H9 (cell line): ENCODE measurements around the gene FMN1. TPM values are rescaled to one million over a fixed set of nuclear protein-coding genes. Genes with fewer than 3 reads are reported as not detected.

Experiments used
- DNase-seq: peaks from one replicate; pipeline ENCODE4 v3.0.0-alpha.2; 2017
- H2AFZ ChIP-seq: one replicate; pipeline ENCODE4 v1.6.1; 2013; ENCODE audit warnings: mild to moderate bottlenecking, low read length, control low read depth, moderate library complexity
- H2AK5ac ChIP-seq: 2 replicates; pipeline ENCODE4 v1.6.1; 2013; ENCODE audit warnings: low read length, control low read depth, mixed read lengths; ENCODE audit not compliant: insufficient read length
- H2BK120ac ChIP-seq: one replicate; pipeline ENCODE4 v1.6.1; 2013; ENCODE audit warnings: low read depth, mild to moderate bottlenecking, low read length, control low read depth, inconsistent platforms; ENCODE audit not compliant: poor library complexity, severe bottlenecking
- H2BK12ac ChIP-seq: 2 replicates; pipeline ENCODE4 v1.6.1; 2013; ENCODE audit warnings: low read length, control low read depth, mixed read lengths, low read depth; ENCODE audit not compliant: insufficient read length
- H2BK15ac ChIP-seq: 2 replicates; pipeline ENCODE4 v1.6.1; 2013; ENCODE audit warnings: low read depth, low read length, control low read depth
- H2BK20ac ChIP-seq: one replicate; pipeline ENCODE4 v1.6.1; 2013; ENCODE audit warnings: low read depth, mild to moderate bottlenecking, low read length, control low read depth, inconsistent platforms; ENCODE audit not compliant: poor library complexity, severe bottlenecking
- H2BK5ac ChIP-seq: 2 replicates; pipeline ENCODE4 v1.6.1; 2013; ENCODE audit warnings: low read length, control low read depth, mixed read lengths; ENCODE audit not compliant: insufficient read length
- H3K14ac ChIP-seq: 2 replicates; pipeline ENCODE4 v1.6.1; 2013; ENCODE audit warnings: low read length, control low read depth; ENCODE audit not compliant: insufficient read depth
- H3K18ac ChIP-seq: 2 replicates; pipeline ENCODE4 v1.6.1; 2013; ENCODE audit warnings: low read depth, mild to moderate bottlenecking, mixed read lengths, low read length, control low read depth; ENCODE audit not compliant: insufficient read length
- H3K23ac ChIP-seq: 2 replicates; pipeline ENCODE4 v1.6.1; 2013; ENCODE audit warnings: low read length, control low read depth, mixed read lengths, low read depth; ENCODE audit not compliant: insufficient read length
- H3K23me2 ChIP-seq: 2 replicates; pipeline ENCODE4 v1.6.1; 2013; ENCODE audit warnings: low read depth, mild to moderate bottlenecking, mixed read lengths, low read length, control low read depth; ENCODE audit not compliant: insufficient read length, poor library complexity, severe bottlenecking
- H3K27ac ChIP-seq: 2 replicates; pipeline ENCODE4 v1.5.1; 2013; ENCODE audit warnings: low read length, control low read depth, mixed read lengths, low read depth; ENCODE audit not compliant: insufficient read length
- H3K27me3 ChIP-seq: 2 replicates; pipeline ENCODE4 v1.6.1; 2013; ENCODE audit warnings: low read length, control low read depth, inconsistent platforms; ENCODE audit not compliant: insufficient read depth
- H3K4ac ChIP-seq: 2 replicates; pipeline ENCODE4 v1.6.1; 2013; ENCODE audit warnings: low read depth, mild to moderate bottlenecking, control low read depth, inconsistent platforms, low read length, moderate library complexity
- H3K4me1 ChIP-seq: 2 replicates; pipeline ENCODE4 v1.6.1; 2013; ENCODE audit warnings: low read length, control low read depth, inconsistent platforms; ENCODE audit not compliant: insufficient read depth
- H3K4me2 ChIP-seq: 2 replicates; pipeline ENCODE4 v1.6.1; 2013; ENCODE audit warnings: low read length, control low read depth, mixed read lengths; ENCODE audit not compliant: insufficient read length, insufficient read depth
- H3K56ac ChIP-seq: 2 replicates; pipeline ENCODE4 v1.6.1; 2013; ENCODE audit warnings: low read depth, mild to moderate bottlenecking, mixed read lengths, low read length, control low read depth; ENCODE audit not compliant: insufficient read length
- H3K79me1 ChIP-seq: 2 replicates; pipeline ENCODE4 v1.6.1; 2013; ENCODE audit warnings: low read depth, mild to moderate bottlenecking, moderate library complexity, low read length, control low read depth, inconsistent platforms; ENCODE audit not compliant: insufficient read depth, poor library complexity, severe bottlenecking
- H3K79me2 ChIP-seq: 2 replicates; pipeline ENCODE4 v1.6.1; 2013; ENCODE audit warnings: low read length, control low read depth, inconsistent platforms; ENCODE audit not compliant: insufficient read depth
- H3K9ac ChIP-seq: 2 replicates; pipeline ENCODE4 v1.6.1; 2013; ENCODE audit warnings: low read length, control low read depth, mixed read lengths; ENCODE audit not compliant: insufficient read length; ENCODE audit errors: extremely low read depth
- H3K9me3 ChIP-seq: one replicate; pipeline ENCODE4 v1.6.1; 2013; ENCODE audit warnings: low read depth, low read length, inconsistent platforms; ENCODE audit not compliant: control insufficient read depth
- H3T11ph ChIP-seq: one replicate; pipeline ENCODE4 v1.6.1; 2013; ENCODE audit warnings: mild to moderate bottlenecking, low read length, control low read depth, inconsistent platforms
- H4K20me1 ChIP-seq: one replicate; pipeline ENCODE4 v1.6.1; 2013; ENCODE audit not compliant: control insufficient read depth, insufficient read length, insufficient read depth
- H4K5ac ChIP-seq: 2 replicates; pipeline ENCODE4 v1.6.1; 2013; ENCODE audit warnings: low read depth, mild to moderate bottlenecking, mixed read lengths, low read length, control low read depth; ENCODE audit not compliant: insufficient read length
- H4K8ac ChIP-seq: replicated peaks from 2 replicates; pipeline ENCODE4 v1.6.1; 2013; ENCODE audit warnings: low read length, control low read depth, mixed read lengths, low read depth; ENCODE audit not compliant: insufficient read length
- H4K91ac ChIP-seq: 2 replicates; pipeline ENCODE4 v1.6.1; 2013; ENCODE audit warnings: low read depth, mild to moderate bottlenecking, moderate library complexity, mixed read lengths, low read length, control low read depth; ENCODE audit not compliant: insufficient read length
- H3K27ac Mint-ChIP-seq, 3 experiments: 2 replicates in 2 of 3; 3 replicates in 1 of 3; pipeline ENCODE4 v1.8.0; 2020 to 2021; ENCODE audit warnings: mixed read lengths in 3 of 3, mild to moderate bottlenecking in 1 of 3, moderate library complexity in 1 of 3
- H3K27me3 Mint-ChIP-seq: 2 replicates; pipeline ENCODE4 v1.8.0; 2021; ENCODE audit warnings: low read depth, mild to moderate bottlenecking, moderate library complexity, mixed read lengths
- H3K36me3 Mint-ChIP-seq, 3 experiments: 2 replicates in 2 of 3; 3 replicates in 1 of 3; pipeline ENCODE4 v1.8.0; 2020 to 2021; ENCODE audit warnings: low read depth in 3 of 3, mixed read lengths in 3 of 3; ENCODE audit not compliant: insufficient read depth in 1 of 3
- H3K4me1 Mint-ChIP-seq, 2 experiments: 2 replicates each; pipeline ENCODE4 v1.8.0; 2020; ENCODE audit warnings: mixed read lengths in 2 of 2
- H3K4me3 Mint-ChIP-seq, 2 experiments: 2 replicates in 1 of 2; 3 replicates in 1 of 2; pipeline ENCODE4 v1.8.0; 2020 to 2021; ENCODE audit warnings: mild to moderate bottlenecking in 2 of 2, mixed read lengths in 2 of 2, moderate library complexity in 1 of 2
- H3K9me3 Mint-ChIP-seq, 2 experiments: 2 replicates in 1 of 2; 3 replicates in 1 of 2; pipeline ENCODE4 v1.8.0; 2020; ENCODE audit warnings: mild to moderate bottlenecking in 2 of 2, mixed read lengths in 2 of 2, moderate library complexity in 1 of 2
- WGBS: extraction: QIAGEN DNeasy Blood & Tissue Kit; methylation state at CpG from one replicate; pipeline ENCODE4 v1.1.7; 2013; ENCODE audit warnings: missing lambda C conversion rate, low lambda C conversion rate, mixed read lengths; ENCODE audit not compliant: insufficient read length; ENCODE audit errors: extremely low coverage; 5-methylcytosine and 5-hydroxymethylcytosine counted together
- total RNA-seq: library from RNA; stranded (reverse); gene quantifications from 2 replicates; pipeline ENCODE4 v1.2.1, GENCODE V29; 2021
- TF ChIP-seq, protein P1 (sequence below): fragments of 200-600 bp; sonication (generic); conservative IDR thresholded peaks from 3 replicates; pipeline ENCODE4 v1.8.0; 2021; ENCODE audit warnings: antibody characterized with exemption, mild to moderate bottlenecking

FMN1 gene
- total RNA-seq, 1 experiment from 2014 or later: 1.9 TPM

DNA sequence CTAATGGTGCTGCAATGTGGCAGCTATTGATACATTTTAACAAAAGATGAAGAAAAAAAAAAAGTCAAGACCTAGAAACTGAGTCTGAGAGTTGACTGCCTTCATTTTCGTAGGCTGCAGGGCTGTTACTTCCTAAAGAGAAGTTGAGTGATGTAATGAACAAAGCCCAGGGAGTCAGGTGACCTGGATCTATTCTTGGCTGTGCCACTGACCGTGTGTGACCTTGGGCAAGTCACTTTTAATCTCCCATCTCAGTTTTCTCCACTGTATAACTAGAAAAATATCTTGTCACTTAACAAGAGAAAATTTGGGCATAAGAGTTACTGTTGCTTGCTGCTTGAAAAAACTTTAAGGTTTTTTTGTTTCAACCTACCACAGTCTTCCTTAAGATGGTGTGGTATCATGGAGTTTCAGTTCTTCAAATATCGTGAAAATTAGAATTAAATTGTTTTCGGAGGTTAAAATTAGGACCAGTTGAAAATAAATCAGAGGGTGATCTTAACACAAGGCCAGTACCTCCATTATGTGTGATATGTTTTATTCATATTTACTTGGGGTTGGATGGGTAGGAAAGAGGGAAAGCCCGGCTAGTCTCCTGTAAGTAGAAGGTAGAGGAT lies 5.8 kb downstream of the FMN1 start:
- Mint-ChIP-seq H3K4me1 (peaks cover 12 to 20% of the 10 kb centered on the region in 2 experiments), H3K27ac (no peak overlapping the region), H3K4me3 (no peak overlapping the region), H3K9me3 (no peaks in the 10 kb centered on the region), H3K36me3 (no peaks in the 10 kb centered on the region), H3K27me3 (peaks cover 6% of the 10 kb centered on the region)
- WGBS: no CpG with 5 or more reads among the region's 5 CpGs
- DNase-seq: no peak
- H4K20me1 ChIP-seq: no peaks in the 10 kb centered on the region
- H2BK15ac ChIP-seq: no peak overlapping the region
- no peak overlapping the region for H2BK120ac ChIP-seq
- no peak overlapping the region for H2AK5ac ChIP-seq
- no peak overlapping the region for H3K56ac ChIP-seq
- no peak overlapping the region for H3K18ac ChIP-seq
- no peaks in the 10 kb centered on the region for H3K79me1 ChIP-seq
- no peak overlapping the region for H4K5ac ChIP-seq
- no peak overlapping the region for H3K27ac ChIP-seq
- no peaks in the 10 kb centered on the region for H3K27me3 ChIP-seq
- no peaks in the 10 kb centered on the region for H3K79me2 ChIP-seq
- H3T11ph ChIP-seq: no peak overlapping the region
- H3K4me1 ChIP-seq: no peaks in the 10 kb centered on the region; the same call in 1 of the 2 replicates
- H3K9ac ChIP-seq: no peak overlapping the region
- H4K91ac ChIP-seq: no peak overlapping the region
- TF ChIP-seq, protein P1, sequence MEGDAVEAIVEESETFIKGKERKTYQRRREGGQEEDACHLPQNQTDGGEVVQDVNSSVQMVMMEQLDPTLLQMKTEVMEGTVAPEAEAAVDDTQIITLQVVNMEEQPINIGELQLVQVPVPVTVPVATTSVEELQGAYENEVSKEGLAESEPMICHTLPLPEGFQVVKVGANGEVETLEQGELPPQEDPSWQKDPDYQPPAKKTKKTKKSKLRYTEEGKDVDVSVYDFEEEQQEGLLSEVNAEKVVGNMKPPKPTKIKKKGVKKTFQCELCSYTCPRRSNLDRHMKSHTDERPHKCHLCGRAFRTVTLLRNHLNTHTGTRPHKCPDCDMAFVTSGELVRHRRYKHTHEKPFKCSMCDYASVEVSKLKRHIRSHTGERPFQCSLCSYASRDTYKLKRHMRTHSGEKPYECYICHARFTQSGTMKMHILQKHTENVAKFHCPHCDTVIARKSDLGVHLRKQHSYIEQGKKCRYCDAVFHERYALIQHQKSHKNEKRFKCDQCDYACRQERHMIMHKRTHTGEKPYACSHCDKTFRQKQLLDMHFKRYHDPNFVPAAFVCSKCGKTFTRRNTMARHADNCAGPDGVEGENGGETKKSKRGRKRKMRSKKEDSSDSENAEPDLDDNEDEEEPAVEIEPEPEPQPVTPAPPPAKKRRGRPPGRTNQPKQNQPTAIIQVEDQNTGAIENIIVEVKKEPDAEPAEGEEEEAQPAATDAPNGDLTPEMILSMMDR: no peak
- no peaks in the 10 kb centered on the region for H3K9me3 ChIP-seq
- H2BK20ac ChIP-seq: no peak overlapping the region
- H3K23ac ChIP-seq: no peak overlapping the region
- no peak overlapping the region for H2AFZ ChIP-seq
- no peaks in the 10 kb centered on the region for H3K23me2 ChIP-seq
- H3K4ac ChIP-seq: no peak overlapping the region
- H4K8ac ChIP-seq: no peak overlapping the region
- H3K4me2 ChIP-seq: no peak overlapping the region
- no peak overlapping the region for H3K14ac ChIP-seq
- no peak overlapping the region for H2BK12ac ChIP-seq
- no peak overlapping the region for H2BK5ac ChIP-seq
